NCI-H748 (cell line): Measurements from ENCODE around the gene SCARB1.

Experiments
- DNase-seq: peaks from one replicate; lab custom pipeline; 2025; ENCODE audit not compliant: unreplicated experiment; lab: John Stamatoyannopoulos, UW

The SCARB1 gene

DNA sequence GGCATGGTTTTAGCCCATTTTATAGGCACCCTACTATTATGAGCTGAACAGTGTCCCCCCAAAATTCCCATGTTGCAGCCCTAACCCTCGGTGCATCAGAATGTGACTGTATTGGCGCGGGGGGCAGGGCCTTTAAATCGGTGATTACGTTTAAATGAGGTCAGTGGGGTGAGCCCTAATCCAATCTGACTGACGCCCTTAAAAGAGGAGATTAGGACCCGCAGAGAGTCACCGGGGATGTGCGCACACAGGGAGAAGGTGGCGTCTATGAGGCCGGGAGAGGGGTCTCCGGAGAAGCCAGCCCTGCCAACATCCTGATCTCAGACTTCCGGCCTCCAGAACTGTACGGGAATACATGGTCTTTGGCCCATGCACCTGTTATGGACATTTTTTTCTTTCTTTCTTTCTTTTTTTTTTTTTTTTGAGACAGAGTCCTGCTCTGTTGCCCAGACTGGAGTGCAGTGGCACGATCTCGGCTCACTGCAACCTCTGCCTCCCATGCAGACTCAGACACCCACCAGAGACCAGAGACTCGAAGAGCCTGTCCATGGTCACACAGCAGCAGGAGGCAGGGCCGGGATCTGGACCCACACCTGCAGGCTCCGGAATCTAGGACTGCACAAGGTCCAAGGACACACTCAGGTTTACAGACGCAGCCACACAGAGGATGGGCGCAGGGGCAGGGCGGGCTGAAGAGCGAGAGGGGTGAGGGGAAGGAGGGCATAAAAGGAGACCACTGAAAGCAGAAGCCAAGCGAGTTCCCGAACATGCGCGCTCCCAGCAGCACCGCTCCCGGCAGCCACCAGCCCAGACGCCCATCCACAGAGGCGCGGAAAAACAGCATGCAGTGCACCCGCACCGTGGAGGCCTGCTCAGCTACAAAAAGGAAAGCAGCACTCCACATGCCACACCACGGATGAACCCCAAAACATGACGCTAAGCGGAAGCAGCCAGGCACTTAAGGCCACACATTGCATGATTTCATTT, 19.0 kb downstream of the SCARB1 start:
- DNase-seq, result no peak

GRCh38 chr12:124842800-124843510, 20.7 kb downstream of the SCARB1 start:
- DNase-seq, result no peak

- DNase-seq, result no peak
Measured at GRCh38 chr12:124842073-124842749, 21.5 kb downstream of the SCARB1 start.

DNA sequence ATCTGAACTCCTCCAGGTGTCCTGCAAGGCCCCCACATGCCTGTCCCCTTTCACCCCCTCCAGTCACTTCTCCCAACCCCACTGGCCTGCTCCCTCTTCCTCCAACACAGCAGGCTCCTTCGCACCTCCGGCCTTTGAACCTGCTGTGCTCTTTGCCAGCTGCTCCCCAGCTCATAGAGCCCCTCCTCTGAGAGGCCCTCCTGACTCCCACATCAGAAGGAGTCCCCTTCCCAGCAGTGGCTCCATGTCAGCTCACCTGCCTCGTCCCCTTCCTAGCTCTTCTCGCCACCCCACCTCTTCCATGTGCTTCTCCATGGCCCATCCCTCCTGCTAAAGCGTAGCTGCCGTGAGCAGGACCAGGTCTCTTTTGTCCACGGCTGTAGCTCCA, 22.1 kb downstream of the SCARB1 start:
- DNase-seq, result no peak

- DNase-seq, result peak; percentile 38
Measured at GRCh38 chr12:124837958-124838803, 25.5 kb downstream of the SCARB1 start.

DNA sequence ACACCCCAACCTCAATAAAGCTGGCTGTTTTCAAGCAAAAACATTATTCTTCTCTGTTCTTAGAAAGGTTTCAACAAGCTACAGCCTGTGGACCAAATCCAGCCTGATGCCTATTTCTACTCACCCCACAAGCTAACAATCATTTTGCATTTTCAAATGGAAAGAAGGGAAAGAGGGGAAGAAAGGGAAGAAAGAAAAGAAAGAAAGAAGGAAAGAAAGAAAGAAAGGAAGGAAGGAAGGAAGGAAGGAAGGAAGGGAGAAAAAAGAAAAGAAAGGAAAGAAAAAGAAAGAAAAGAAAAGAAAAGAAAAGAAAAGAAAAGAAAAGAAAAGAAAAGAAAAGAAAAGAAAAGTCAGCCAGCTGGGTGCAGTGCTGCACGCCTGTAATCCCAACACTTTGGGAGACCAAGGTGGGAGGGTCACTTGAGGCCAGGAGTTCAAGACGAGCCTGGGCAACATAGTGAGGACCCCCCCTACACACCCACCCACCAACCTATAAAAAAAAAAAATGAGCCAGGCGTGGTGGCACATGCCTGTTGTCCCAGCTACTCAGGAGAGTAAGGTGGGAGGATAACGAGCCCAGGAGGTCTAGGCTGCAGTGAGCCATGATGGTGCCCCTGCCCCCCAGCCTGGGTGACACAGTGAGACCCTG, 26.3 kb downstream of the SCARB1 start:
- no peak for DNase-seq

DNA sequence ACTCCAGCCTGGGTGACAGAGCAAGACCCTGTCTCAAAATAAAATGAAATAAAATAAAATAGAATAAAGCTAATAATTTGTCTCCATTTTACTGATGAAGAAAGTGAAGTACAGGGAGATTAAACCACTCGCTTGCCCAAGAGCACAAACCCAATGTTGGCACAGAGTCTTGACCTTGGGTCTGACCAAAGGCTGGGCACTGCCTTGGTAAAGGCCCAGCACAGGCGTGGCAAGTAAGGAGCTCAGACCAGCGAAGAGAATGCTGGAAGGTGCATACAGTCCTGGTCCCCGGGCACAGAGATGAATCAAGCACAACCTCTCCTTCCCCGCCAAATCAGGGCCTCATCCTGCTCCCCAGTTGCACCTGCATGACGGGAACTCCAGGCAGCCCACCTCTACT, 26.9 kb downstream of the SCARB1 start:
- no peak for DNase-seq

DNA sequence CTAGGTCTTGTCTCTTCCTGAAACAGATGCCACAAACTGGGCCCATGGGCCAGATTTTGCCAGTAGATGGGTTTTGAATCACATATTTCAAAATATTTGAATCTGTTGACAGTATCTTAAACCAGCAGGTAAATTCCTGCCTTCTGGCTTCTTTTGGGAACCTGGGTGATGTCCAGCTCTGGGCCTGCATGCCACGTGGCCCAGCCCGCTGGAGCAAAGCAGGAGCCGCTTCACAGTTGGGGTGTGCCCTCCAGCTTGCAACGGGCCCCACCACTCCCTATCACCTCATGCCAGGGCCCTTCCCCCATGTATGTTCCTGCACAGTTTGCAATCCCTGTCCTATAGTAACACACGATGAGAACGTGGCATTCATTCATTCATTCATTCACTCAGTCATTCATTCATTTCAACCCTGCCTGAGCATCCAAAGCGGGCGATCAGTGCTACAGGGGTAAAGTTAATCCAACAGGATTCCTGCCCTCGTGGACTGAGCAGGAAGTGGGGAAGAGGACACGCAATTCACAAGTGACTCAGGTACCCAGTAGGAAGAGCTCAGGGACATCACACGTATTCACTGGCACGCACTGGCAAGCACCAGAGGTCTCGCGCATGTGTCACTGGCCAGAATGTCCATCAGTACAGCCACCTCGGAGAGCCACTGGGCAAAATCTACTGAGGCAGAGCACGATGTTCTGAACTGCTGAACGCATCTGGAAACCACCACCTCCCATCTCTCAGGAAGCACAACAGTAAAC, 27.8 kb downstream of the SCARB1 start:
- no peak for DNase-seq

DNA sequence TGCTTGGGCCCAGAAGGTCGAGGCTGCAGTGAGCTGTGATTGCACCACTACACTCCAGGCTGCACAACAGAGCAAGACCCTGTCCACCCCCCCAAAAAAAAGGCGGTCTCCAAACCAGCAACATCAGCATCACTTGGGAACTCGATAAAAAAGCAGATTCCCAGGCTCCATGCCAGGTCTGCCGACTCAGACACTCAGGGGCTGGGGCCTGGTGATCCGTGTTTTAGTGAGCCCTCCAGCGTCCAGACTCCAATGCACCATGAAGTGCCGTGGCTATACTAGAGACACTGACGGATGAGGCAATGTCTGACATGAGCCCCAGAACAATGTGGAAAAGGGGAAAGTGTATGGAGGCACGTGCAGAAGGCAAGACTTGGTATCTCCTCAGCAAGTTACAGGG, 28.8 kb downstream of the SCARB1 start:
- DNase-seq, result no peak

DNA sequence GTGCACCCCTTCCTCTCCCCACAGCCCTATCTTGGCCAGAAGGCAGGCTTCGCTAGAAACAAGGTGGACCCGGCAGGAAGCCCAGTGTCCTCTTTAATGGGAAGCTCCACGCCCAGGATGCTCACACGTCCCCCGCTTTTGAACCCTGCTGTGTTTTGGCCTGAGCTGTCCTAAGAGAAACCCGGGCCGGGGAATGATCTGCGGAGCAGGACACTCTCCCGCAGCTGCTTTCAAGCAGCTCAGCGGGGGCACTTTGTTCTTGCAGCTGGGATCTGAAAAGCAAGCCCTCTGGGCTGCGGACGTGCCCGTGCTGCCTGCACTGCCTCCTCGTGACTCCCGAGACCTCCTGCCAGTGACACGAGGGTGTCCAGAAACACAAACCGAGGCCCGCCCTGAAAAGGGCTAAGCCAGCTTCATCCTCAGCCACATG, 30.0 kb downstream of the SCARB1 start:
- DNase-seq, result peak; percentile 16

- DNase-seq, result no peak
Measured at GRCh38 chr12:124832856-124833255, 30.8 kb downstream of the SCARB1 start.

DNA sequence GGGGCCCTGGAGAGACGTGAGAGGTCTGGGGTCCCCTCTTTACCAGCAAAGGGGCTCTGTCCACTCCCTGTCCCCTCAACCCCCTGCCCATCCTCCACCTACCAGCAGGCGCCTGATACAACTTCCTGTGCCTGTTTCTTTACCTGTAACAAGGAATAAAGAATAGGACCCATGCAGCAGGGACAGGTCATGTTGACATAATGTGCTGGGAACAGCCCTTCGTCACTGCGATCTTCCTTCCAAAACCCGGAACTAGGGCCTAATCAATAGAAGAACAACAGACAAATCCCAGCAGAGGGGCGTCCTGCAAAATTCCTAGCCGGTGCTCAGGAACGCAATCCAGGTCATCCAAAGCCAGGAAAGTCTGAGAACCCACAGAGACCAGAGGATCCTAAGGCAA, 32.1 kb downstream of the SCARB1 start:
- no peak for DNase-seq

- DNase-seq, result no peak
Measured at GRCh38 chr12:124830306-124830705, 33.4 kb downstream of the SCARB1 start.

- no peak for DNase-seq
Measured at GRCh38 chr12:124829708-124830304, 33.9 kb downstream of the SCARB1 start.

DNA sequence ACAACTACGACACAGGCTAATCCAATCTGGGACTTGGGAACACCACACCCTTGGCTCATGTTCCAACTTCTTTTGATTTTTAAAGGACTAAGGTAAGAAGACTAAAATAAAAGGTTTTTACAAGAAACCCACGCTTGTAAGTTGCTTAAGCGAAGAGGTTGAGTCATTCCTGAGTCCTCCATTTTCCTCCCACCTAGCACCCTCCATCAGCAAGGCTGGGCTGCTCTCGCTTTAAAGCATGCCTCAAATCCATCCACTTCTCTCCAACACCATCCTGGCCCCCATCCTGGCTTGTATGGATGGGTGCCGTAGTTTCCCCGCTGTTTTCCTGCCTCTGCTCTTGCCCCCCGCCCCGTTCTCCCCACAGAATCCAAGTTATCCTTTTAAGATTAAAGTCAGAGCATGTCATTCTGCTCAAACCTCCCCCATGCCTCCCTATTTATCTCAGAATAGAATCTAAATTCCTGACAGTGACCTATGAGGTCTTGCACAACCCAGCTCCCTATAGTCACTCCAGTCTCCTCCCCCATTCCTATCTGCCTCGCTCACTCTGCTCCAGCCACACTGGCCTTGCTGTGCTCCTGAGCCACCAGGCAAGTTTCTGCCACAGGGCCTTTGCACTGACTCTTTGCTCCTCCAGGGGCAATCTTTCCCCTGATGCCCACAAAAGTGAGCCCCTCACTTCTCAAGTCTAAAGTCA, 34.5 kb downstream of the SCARB1 start:
- DNase-seq, result no peak

GRCh38 chr12:124828264-124829007, 35.2 kb downstream of the SCARB1 start:
- DNase-seq, result no peak

- DNase-seq, result peak; percentile 87
Measured at GRCh38 chr12:124827588-124828184, 36.0 kb downstream of the SCARB1 start.
